DOHH2 (cell line): Measurements from ENCODE around the gene SEMG1.

Experiments used
- CTCF ChIP-seq: fragments of 200-600 bp; sonication (generic); IDR thresholded peaks from one replicate; pipeline ENCODE4 v1.5.1; 2014; ENCODE audit warnings: antibody characterized with exemption, mild to moderate bottlenecking, low read depth, low read length; ENCODE audit not compliant: poor library complexity, severe bottlenecking
- EZH2phosphoT487 ChIP-seq: fragments of 200-600 bp; sonication (generic); IDR thresholded peaks from 2 replicates; pipeline ENCODE4 v1.6.1; 2017; ENCODE audit warnings: borderline replicate concordance, mild to moderate bottlenecking, antibody characterized with exemption, low read length, moderate library complexity, mixed read lengths

- TF ChIP-seq CTCF (peak; percentile 83), EZH2phosphoT487 (no peak)
Observed at GRCh38 chr20:45229264-45230056, 22.6 kb downstream of the SEMG1 start.
